ENCODE data around the gene DCTN1. TPM values are rescaled to one million over a fixed set of nuclear protein-coding genes. Genes with fewer than 3 reads are reported as not detected.

DCTN1 gene
- total and polyA plus RNA-seq, 8 donors: 121 to 162 (median 151) TPM

- TF ChIP-seq CTCF (IDR thresholded peaks at IDR 0.05): no peak
- Histone ChIP-seq H3K4me3 (no peak overlapping the region), H3K27ac (no peak overlapping the region), H3K36me3 (peaks cover 0 to 60% of the 10 kb centered on the region in 2 donors), H3K9me3 (no peaks in the 10 kb centered on the region), H3K27me3 (no peaks in the 10 kb centered on the region), H3K4me1 (peaks cover 0 to 3% of the 10 kb centered on the region in 2 donors)
- DNase-seq: no peak
- intact Hi-C loops (cut with DNase I): no loop called here
- ATAC-seq: peak; percentile 3
These were observed 6.1 kb downstream of the DCTN1 start for GRCh38 chr2:74373985-74374384.

- Histone ChIP-seq H3K27me3 (no peaks in the 10 kb centered on the region), H3K36me3 (peaks cover 0 to 67% of the 10 kb centered on the region in 2 donors), H3K4me3 (no peak overlapping the region), H3K27ac (no peak overlapping the region), H3K9me3 (no peaks in the 10 kb centered on the region), H3K4me1 (peaks cover 0 to 2% of the 10 kb centered on the region in 2 donors)
- intact Hi-C loops (cut with DNase I): no loop called here
- peak; percentile 93 for ATAC-seq
- no peak for TF ChIP-seq CTCF (IDR thresholded peaks at IDR 0.05)
- DNase-seq: peak in 3 of 4 donors; percentile 7 to 86 (median 71)
These were observed 6.9 kb downstream of the DCTN1 start for GRCh38 chr2:74373221-74373676.

GRCh38 chr2:74372674-74373073 is 7.4 kb downstream of the DCTN1 start:
- H3K27me3 ChIP-seq: no peaks in the 10 kb centered on the region
- intact Hi-C loops (cut with DNase I): no loop called here
- H3K36me3 ChIP-seq: peaks cover 0 to 67% of the 10 kb centered on the region in 2 donors

GRCh38 chr2:74371421-74371820 is 8.7 kb downstream of the DCTN1 start:
- no peaks in the 10 kb centered on the region for H3K27me3 ChIP-seq
- intact Hi-C loops (cut with DNase I): no loop called here
- H3K27ac ChIP-seq: no peak overlapping the region
- peaks cover 0 to 67% of the 10 kb centered on the region in 2 donors for H3K36me3 ChIP-seq
- peaks cover 0 to 2% of the 10 kb centered on the region in 2 donors for H3K4me1 ChIP-seq
- no peak overlapping the region for H3K4me3 ChIP-seq
- no peaks in the 10 kb centered on the region for H3K9me3 ChIP-seq
- ATAC-seq (no peak), DNase-seq (no peak)
- no peak for TF ChIP-seq CTCF (IDR thresholded peaks at IDR 0.05)

More at GRCh38 chr2:74372674-74373073, 7.4 kb downstream of the DCTN1 start:
- no peaks in the 10 kb centered on the region for H3K9me3 ChIP-seq
- no peak for TF ChIP-seq CTCF (IDR thresholded peaks at IDR 0.05)
- DNase-seq (no peak), ATAC-seq (no peak)
- H3K27ac ChIP-seq: no peak overlapping the region
- H3K4me3 ChIP-seq: no peak overlapping the region
- peaks cover 0 to 2% of the 10 kb centered on the region in 2 donors for H3K4me1 ChIP-seq

- H3K27ac ChIP-seq: no peak overlapping the region
- ATAC-seq (no peak), DNase-seq (no peak)
- no peaks in the 10 kb centered on the region for H3K27me3 ChIP-seq
- peaks cover 0 to 72% of the 10 kb centered on the region in 2 donors for H3K36me3 ChIP-seq
- no peaks in the 10 kb centered on the region for H3K9me3 ChIP-seq
- no peak overlapping the region for H3K4me3 ChIP-seq
- peaks cover 0 to 2% of the 10 kb centered on the region in 2 donors for H3K4me1 ChIP-seq
- no peak for TF ChIP-seq CTCF (IDR thresholded peaks at IDR 0.05)
- intact Hi-C loops (cut with DNase I): no loop called here
These were observed 10.1 kb downstream of the DCTN1 start for GRCh38 chr2:74369976-74370375.
